ENCODE results near the gene METTL3.

METTL3 gene

DNA sequence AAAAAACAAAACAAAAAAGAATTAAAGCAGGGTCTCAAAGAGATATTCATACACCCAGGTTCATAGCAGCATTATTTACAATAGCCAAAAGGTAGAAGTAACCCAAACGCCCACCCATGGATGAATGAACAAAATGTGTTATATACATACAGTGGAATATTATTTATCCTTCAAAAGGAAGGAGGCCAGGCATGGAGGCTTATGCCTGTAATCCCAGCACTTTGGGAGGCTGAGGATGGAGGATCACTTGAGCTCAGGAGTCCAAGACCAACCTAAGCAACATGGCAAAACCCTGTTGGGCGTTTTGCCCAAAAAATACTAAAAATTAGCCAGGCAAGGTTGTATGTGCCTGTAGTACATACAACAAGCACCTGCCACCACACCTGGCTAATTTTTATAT is 4.6 kb downstream of the METTL3 start:
- Histone ChIP-seq H3K27me3 (ENCODE audit: insufficient read depth, low read length) (no peaks in the 10 kb centered on the region), H3K4me1 (ENCODE audit: control insufficient read depth, insufficient read depth, low read length, unreplicated experiment) (peaks cover 23% of the 10 kb centered on the region), H3K79me2 (ENCODE audit: control insufficient read depth, insufficient read depth, low read length, unreplicated experiment) (peaks cover 67% of the 10 kb centered on the region), H2AFZ (ENCODE audit: low read length, unreplicated experiment) (no peak overlapping the region), H3K4me3 (ENCODE audit: low read depth, low read length) (no peak overlapping the region), H3K36me3 (ENCODE audit: insufficient read depth, low read length) (peaks cover 23% of the 10 kb centered on the region), H3K27ac (ENCODE audit: low read depth, low read length) (no peak overlapping the region)

DNA sequence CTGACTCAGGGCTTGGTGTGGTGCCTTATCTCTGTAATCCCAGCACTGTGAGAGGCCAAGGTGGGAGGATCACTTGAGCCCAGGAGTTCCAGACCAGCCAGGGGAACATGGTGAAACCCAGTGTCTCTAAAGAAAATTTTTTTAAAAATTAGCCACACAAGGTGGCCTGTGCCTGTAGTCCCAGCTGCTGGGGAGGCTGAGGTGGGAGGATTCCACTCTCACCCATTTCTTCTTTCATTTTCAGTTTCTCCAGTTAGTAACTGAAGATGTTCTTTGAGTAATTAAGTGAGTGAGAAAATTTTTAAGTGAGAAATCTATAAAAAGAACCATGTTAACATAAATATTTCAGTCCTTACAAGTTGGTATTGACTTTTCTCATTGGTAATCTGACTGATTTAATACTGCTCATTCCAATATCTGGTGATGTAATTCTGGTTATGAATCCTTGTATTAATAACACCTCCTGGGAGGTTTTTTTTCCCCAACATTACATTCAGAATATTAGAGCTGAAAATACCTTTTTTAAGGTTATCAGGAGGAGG is 6.1 kb downstream of the METTL3 start:
- no peaks in the 10 kb centered on the region for H3K27me3 ChIP-seq (ENCODE audit: insufficient read depth, low read length)
- H3K4me1 ChIP-seq (ENCODE audit: control insufficient read depth, insufficient read depth, low read length, unreplicated experiment): peaks cover 22% of the 10 kb centered on the region
- peak overlapping the region; percentile 14; the same call in 1 of the 2 replicates for H3K27ac ChIP-seq (ENCODE audit: low read depth, low read length)
- H2AFZ ChIP-seq (ENCODE audit: low read length, unreplicated experiment): no peak overlapping the region
- H3K36me3 ChIP-seq (ENCODE audit: insufficient read depth, low read length): peaks cover 23% of the 10 kb centered on the region
- peak overlapping the region; percentile 59; the same call in 1 of the 2 replicates for H3K4me3 ChIP-seq (ENCODE audit: low read depth, low read length)
- H3K79me2 ChIP-seq (ENCODE audit: control insufficient read depth, insufficient read depth, low read length, unreplicated experiment): peaks cover 57% of the 10 kb centered on the region

DNA sequence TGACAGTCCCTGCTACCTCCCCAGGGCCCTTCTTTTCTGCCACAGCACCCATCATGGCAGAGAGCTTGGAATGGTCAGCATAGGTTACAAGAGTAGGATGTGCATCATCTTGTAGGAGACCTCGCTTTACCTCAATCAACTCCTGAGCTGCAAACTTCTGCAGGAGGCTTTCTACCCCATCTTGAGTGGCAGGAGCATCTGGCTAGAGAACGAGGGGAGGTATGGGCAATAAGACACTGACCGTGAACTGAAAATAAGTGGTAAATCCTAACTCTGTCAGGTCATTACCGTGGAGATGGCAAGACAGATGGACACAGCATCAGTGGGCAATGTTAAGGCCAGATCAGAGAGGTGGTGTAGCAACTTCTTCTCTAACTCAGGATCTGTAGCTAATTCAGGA is 7.8 kb downstream of the METTL3 start:
- Histone ChIP-seq H3K27me3 (ENCODE audit: insufficient read depth, low read length) (no peaks in the 10 kb centered on the region), H3K79me2 (ENCODE audit: control insufficient read depth, insufficient read depth, low read length, unreplicated experiment) (peaks cover 41% of the 10 kb centered on the region), H2AFZ (ENCODE audit: low read length, unreplicated experiment) (no peak overlapping the region), H3K4me1 (ENCODE audit: control insufficient read depth, insufficient read depth, low read length, unreplicated experiment) (peaks cover 9% of the 10 kb centered on the region), H3K27ac (ENCODE audit: low read depth, low read length) (no peak overlapping the region), H3K36me3 (ENCODE audit: insufficient read depth, low read length) (peaks cover 36% of the 10 kb centered on the region), H3K4me3 (ENCODE audit: low read depth, low read length) (no peak overlapping the region)

DNA sequence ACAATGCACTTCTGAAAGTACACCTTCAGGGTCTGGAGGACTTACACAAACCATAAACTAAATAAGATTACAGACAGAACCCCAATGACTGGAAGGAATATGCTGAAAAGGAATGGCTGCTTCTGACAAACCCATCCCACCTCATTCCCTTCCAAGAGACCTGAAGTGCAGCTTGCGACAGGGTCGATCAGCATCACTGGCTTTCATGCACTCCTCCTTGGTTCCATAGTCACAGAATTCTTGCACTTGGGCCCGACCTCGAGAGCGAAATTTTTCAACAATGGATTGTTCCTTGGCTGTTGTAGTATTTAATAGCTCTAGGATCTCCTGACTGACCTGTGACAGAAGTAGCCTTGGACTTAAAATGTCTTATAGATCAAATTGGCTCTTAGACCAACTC is 9.6 kb downstream of the METTL3 start:
- H3K27me3 ChIP-seq (ENCODE audit: insufficient read depth, low read length): no peaks in the 10 kb centered on the region
- H3K27ac ChIP-seq (ENCODE audit: low read depth, low read length): no peak overlapping the region
- H2AFZ ChIP-seq (ENCODE audit: low read length, unreplicated experiment): no peak overlapping the region
- H3K79me2 ChIP-seq (ENCODE audit: control insufficient read depth, insufficient read depth, low read length, unreplicated experiment): peaks cover 25% of the 10 kb centered on the region
- peaks cover 9% of the 10 kb centered on the region for H3K4me1 ChIP-seq (ENCODE audit: control insufficient read depth, insufficient read depth, low read length, unreplicated experiment)
- H3K36me3 ChIP-seq (ENCODE audit: insufficient read depth, low read length): peaks cover 40% of the 10 kb centered on the region
- H3K4me3 ChIP-seq (ENCODE audit: low read depth, low read length): no peak overlapping the region

DNA sequence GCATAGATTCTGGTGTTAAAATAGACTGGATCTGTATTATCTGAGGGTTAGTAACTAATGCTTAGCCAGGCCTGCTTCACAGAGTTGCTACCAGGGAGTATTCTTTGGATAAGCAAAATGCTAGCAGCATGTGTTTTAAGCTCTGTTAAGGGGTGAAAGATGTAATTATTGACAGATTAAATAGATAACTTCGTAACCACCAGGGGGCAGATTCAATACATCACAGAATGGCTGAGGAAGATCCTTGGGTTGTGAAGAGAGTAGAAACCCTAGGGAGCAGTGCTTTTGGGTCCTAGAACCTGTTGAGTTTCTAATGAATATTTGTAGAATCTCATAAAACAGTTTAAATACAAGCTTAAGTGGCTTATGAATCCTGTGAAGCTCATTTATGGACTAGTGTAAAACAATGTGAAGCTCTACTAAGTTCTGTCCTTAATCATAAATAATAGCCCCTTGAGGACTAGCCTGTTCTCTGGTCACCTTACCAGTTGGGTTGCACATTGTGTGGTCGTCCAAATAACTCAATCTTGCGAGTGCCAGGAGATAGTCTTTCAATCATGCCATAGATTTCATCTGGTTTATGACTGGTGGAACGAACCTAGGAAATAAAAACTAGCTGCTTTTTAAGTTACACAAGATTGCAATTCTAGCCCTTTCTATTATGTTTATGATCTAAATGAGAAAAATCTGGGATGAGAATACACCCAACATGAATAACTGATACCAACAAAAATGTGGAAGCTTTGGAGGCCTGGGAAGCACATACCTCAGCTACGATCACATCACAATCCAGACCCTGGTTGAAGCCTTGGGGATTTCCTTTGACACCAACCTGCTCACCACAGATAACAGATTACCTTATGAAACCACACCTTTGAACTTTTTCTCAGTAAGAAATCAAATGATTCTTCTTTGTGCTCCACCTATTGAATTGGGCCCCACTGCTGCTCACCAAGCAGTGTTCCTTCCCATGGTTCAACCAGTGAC is 12.3 kb downstream of the METTL3 start:
- H3K79me2 ChIP-seq (ENCODE audit: control insufficient read depth, insufficient read depth, low read length, unreplicated experiment): peaks cover 9% of the 10 kb centered on the region
- H3K4me1 ChIP-seq (ENCODE audit: control insufficient read depth, insufficient read depth, low read length, unreplicated experiment): peaks cover 6% of the 10 kb centered on the region
- H3K4me3 ChIP-seq (ENCODE audit: low read depth, low read length): no peak overlapping the region
- H3K27me3 ChIP-seq (ENCODE audit: insufficient read depth, low read length): no peaks in the 10 kb centered on the region
- peak overlapping the region; percentile 27; the same call in 1 of the 2 replicates for H3K27ac ChIP-seq (ENCODE audit: low read depth, low read length)
- H2AFZ ChIP-seq (ENCODE audit: low read length, unreplicated experiment): no peak overlapping the region
- peaks cover 41% of the 10 kb centered on the region for H3K36me3 ChIP-seq (ENCODE audit: insufficient read depth, low read length)

DNA sequence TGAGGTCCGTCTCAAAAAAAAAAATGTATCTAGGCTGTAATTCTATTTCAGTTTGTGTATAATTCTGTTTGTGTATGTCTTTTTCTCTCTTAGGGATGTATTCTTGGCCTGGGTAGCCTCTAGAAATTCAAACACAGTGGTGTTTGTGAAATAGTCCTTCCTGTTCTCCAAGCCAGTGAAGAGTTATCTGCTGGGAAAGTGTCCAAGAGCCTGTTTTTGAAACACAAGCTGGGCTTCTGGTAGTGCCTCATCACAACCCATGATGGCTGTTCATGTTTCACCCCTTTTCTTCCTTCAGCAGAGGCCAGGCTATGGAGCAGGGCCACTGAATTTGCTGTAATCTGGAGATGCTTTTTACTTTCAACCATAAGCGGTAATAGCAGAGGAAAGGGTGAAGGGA is 14.7 kb downstream of the METTL3 start:
- no peaks in the 10 kb centered on the region for H3K79me2 ChIP-seq (ENCODE audit: control insufficient read depth, insufficient read depth, low read length, unreplicated experiment)
- no peak overlapping the region for H3K27ac ChIP-seq (ENCODE audit: low read depth, low read length)
- H3K27me3 ChIP-seq (ENCODE audit: insufficient read depth, low read length): no peaks in the 10 kb centered on the region
- H3K36me3 ChIP-seq (ENCODE audit: insufficient read depth, low read length): peaks cover 40% of the 10 kb centered on the region
- H3K4me3 ChIP-seq (ENCODE audit: low read depth, low read length): no peak overlapping the region
- peaks cover 6% of the 10 kb centered on the region for H3K4me1 ChIP-seq (ENCODE audit: control insufficient read depth, insufficient read depth, low read length, unreplicated experiment)
- H2AFZ ChIP-seq (ENCODE audit: low read length, unreplicated experiment): no peak overlapping the region

DNA sequence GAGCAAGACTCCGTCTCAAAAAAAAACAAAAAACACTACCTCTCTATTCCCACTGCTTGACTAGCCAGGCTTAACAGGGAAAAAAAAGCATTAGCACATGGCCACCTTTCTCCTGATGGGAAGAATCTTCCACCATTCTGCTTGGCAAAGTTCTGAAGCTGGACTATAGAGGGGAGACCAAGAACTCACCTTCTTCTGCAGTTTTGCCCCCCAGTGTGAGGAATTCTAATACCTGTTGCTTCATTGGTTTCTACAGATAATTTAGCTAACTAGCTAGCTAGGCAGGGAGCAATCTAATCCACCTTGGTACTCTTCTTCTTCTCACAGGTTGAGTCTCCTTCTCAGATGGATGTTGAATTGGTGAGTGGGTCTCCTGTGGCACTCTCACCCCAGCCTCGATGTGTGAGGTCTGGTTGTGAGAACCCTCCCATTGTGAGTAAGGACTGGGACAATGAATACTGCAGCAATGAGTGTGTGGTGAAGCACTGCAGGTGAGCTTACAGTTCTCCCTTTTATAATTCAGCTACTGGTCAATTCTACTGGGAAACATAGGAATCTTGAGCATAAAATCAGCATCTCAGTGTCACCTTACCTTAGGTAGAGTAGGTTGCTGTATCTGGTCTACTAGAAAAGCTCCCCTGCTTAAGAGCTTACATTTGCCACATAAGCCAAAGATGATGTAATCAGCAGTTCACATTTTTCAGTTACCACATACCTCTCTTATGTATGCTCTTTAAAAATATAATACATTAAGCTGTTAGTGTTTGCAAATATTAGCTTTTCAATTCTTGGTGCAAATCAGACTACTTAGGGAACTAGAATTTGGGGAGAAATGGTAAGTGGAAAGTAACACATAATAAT is 16.0 kb downstream of the METTL3 start:
- no peak overlapping the region for H3K4me3 ChIP-seq (ENCODE audit: low read depth, low read length)
- no peaks in the 10 kb centered on the region for H3K79me2 ChIP-seq (ENCODE audit: control insufficient read depth, insufficient read depth, low read length, unreplicated experiment)
- no peaks in the 10 kb centered on the region for H3K27me3 ChIP-seq (ENCODE audit: insufficient read depth, low read length)
- H2AFZ ChIP-seq (ENCODE audit: low read length, unreplicated experiment): no peak overlapping the region
- H3K27ac ChIP-seq (ENCODE audit: low read depth, low read length): peak overlapping the region; percentile 16; the same call in 1 of the 2 replicates
- H3K4me1 ChIP-seq (ENCODE audit: control insufficient read depth, insufficient read depth, low read length, unreplicated experiment): peaks cover 6% of the 10 kb centered on the region
- peaks cover 43% of the 10 kb centered on the region for H3K36me3 ChIP-seq (ENCODE audit: insufficient read depth, low read length)

DNA sequence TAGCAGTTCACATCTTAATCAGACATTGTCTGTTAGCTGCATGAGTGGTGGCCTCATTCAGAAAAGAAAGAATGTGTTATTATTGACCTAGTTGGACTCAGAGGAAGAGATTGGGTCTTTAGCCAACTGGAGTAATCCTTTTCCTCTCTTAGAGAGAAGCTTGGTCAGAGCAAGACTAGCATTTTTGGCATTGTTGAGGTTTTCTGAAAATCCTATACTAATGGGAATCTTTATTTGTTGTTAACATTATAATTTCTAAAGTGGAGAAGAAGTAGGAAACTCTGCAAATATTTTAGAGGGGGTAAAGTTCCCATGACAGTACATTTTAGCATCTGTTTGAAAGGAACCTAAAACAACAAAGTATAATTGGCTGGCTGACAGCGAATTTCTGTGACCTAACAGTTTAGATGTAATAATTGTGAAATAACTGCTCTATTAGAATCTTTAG is 24.5 kb downstream of the METTL3 start:
- Histone ChIP-seq H3K36me3 (ENCODE audit: insufficient read depth, low read length) (peaks cover 23% of the 10 kb centered on the region), H3K27ac (ENCODE audit: low read depth, low read length) (peak overlapping the region; percentile 8; the same call in 1 of the 2 replicates), H3K79me2 (ENCODE audit: control insufficient read depth, insufficient read depth, low read length, unreplicated experiment) (peaks cover 18% of the 10 kb centered on the region)

DNA sequence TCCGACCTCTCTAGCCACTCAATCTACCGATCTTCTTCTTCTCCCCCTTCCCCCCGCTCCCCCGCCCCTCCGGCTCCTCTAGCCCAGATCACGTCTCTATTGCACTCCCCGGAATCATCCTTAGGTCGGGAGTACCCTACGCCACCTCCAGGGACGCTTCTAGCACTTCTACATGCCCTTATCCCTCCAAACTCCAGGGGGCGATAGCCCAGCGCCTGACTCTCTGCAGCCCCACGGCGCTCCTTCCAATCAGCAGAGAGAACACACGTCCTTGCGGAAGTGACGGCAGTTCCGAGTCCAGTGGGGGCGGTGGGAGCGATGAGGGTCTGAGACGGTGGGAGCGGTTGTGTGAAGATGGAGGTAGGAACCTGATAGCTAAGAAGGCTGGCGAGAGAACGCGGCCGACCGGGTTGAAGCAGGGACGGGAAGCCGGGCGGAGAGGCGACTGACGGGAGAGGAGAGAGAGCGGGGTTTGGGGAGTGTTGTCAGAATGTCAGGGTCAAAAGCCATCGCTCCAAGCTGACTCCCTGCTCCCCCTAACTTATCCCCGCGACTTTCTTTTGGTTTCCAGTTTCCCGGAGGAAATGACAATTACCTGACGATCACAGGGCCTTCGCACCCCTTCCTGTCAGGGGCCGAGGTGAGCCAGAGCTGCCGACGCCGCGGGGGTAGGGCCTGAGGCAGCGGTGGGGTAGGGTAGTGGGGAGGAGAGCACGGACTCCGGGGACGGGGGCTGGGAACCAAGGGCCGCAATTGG is 34.0 kb downstream of the METTL3 start, which contains the start of the genes RAB2B and TOX4:
Gene RAB2B (minus strand): TSS at position 35 of the 757 bp plus-strand sequence. CDS start 87 bp downstream, outside the sequence.
Gene TOX4 (plus strand): TSS at position 271 of the 757 bp plus-strand sequence. CDS start 84 bp downstream, at position 355.
- Histone ChIP-seq H3K79me2 (ENCODE audit: control insufficient read depth, insufficient read depth, low read length, unreplicated experiment) (peaks cover 55% of the 10 kb centered on the region), H3K36me3 (ENCODE audit: insufficient read depth, low read length) (no peaks in the 10 kb centered on the region; the same call in 1 of the 2 replicates), H3K4me1 (ENCODE audit: control insufficient read depth, insufficient read depth, low read length, unreplicated experiment) (peaks cover 11% of the 10 kb centered on the region), H3K27ac (ENCODE audit: low read depth, low read length) (peak within 1 kb of the TSS; percentile 60), H3K4me3 (ENCODE audit: low read depth, low read length) (peak within 1 kb of the TSS; percentile 95), H3K27me3 (ENCODE audit: insufficient read depth, low read length) (no peaks in the 10 kb centered on the region), H2AFZ (ENCODE audit: low read length, unreplicated experiment) (peak within 1 kb of the TSS; percentile 95)

More for the DNA sequence above, 24.5 kb downstream of the METTL3 start:
- H3K27me3 ChIP-seq (ENCODE audit: insufficient read depth, low read length): no peaks in the 10 kb centered on the region
- no peak overlapping the region for H3K4me3 ChIP-seq (ENCODE audit: low read depth, low read length)
- no peak overlapping the region for H2AFZ ChIP-seq (ENCODE audit: low read length, unreplicated experiment)
- peaks cover 7% of the 10 kb centered on the region for H3K4me1 ChIP-seq (ENCODE audit: control insufficient read depth, insufficient read depth, low read length, unreplicated experiment)
